SJCRH30 (cell line): ENCODE measurements around the gene TCP10L. TPM values are rescaled to one million over a fixed set of nuclear protein-coding genes. Genes with fewer than 3 reads are reported as not detected.
A peak's percentile ranks its signal among the peaks of the same experiment; 100 is the strongest.
"Not testable (repeated sequence)": the region's sequence is repeated elsewhere in the genome, so short reads cannot be mapped to it uniquely, and the experiment has no call there.

Experiments used
- DNase-seq, 2 experiments: peaks; one replicate each; pipeline ENCODE4 v3.0.0-alpha.2; 2015 to 2020
- H3K27ac ChIP-seq: fragments of 250-450 bp; sonication (Bioruptor Pico); 2 replicates; pipeline ENCODE4 v1.5.1; 2020; ENCODE audit warnings: mild to moderate bottlenecking, moderate library complexity
- H3K27me3 ChIP-seq: fragments of 250-450 bp; sonication (Bioruptor Pico); 2 replicates; pipeline ENCODE4 v1.5.1; 2020; ENCODE audit warnings: mild to moderate bottlenecking, moderate library complexity
- H3K36me3 ChIP-seq: fragments of 250-450 bp; sonication (Bioruptor Pico); 2 replicates; pipeline ENCODE4 v1.5.1; 2020; ENCODE audit warnings: mild to moderate bottlenecking, moderate library complexity
- H3K4me1 ChIP-seq: fragments of 250-450 bp; sonication (Bioruptor Pico); 2 replicates; pipeline ENCODE4 v1.5.1; 2020; ENCODE audit warnings: mild to moderate bottlenecking, moderate library complexity
- H3K4me3 ChIP-seq: fragments of 250-450 bp; sonication (Bioruptor Pico); 2 replicates; pipeline ENCODE4 v1.5.1; 2020; ENCODE audit warnings: mild to moderate bottlenecking, moderate library complexity
- H3K9me3 ChIP-seq: fragments of 250-450 bp; sonication (Bioruptor Pico); replicated peaks from 2 replicates; pipeline ENCODE4 v1.5.1; 2020; ENCODE audit warnings: mild to moderate bottlenecking, moderate library complexity
- total RNA-seq: library from RNA; depleted of rRNA; stranded (reverse); fragments of >200 nt; shearing (Covaris generic); gene quantifications from 2 replicates; pipeline ENCODE4 v1.2.3, GENCODE V29; 2014; rRNA removed

The TCP10L gene
- not detected in 2 replicates for total RNA-seq

GRCh38 chr21:32585042-32585710 is at the start of gene TCP10L:
Gene TCP10L, minus strand, starts transcription at chr21:32585523. Its CDS starts 1,219 bp downstream, at chr21:32584304.
- Histone ChIP-seq H3K27me3 (no peaks in the 10 kb centered on the region), H3K36me3 (no peaks in the 10 kb centered on the region)
- no peak for DNase-seq

GRCh38 chr21:32626621-32627196 is 41.4 kb upstream of the TCP10L start:
- Histone ChIP-seq H3K27ac (no peak overlapping the region), H3K36me3 (peaks cover 6% of the 10 kb centered on the region; the same call in 1 of the 2 replicates), H3K9me3 (no peaks in the 10 kb centered on the region), H3K4me3 (no peak overlapping the region), H3K27me3 (no peaks in the 10 kb centered on the region), H3K4me1 (no peaks in the 10 kb centered on the region)
- DNase-seq: no peak

More at GRCh38 chr21:32585042-32585710, at the start of gene TCP10L:
- Histone ChIP-seq H3K4me3 (no peak within 1 kb of the TSS), H3K9me3 (no peaks in the 10 kb centered on the region), H3K27ac (no peak within 1 kb of the TSS), H3K4me1 (no peaks in the 10 kb centered on the region)

- not testable (repeated sequence) for H3K36me3 ChIP-seq, H3K27ac ChIP-seq
Measured at GRCh38 chr21:32618218-32618617, 32.9 kb upstream of the TCP10L start.

GRCh38 chr21:32613436-32614043 is 28.2 kb upstream of the TCP10L start:
- no peaks in the 10 kb centered on the region for H3K36me3 ChIP-seq
- H3K9me3 ChIP-seq: no peaks in the 10 kb centered on the region
- H3K4me3 ChIP-seq: peak overlapping the region; percentile 76
- H3K27ac ChIP-seq: no peak overlapping the region
- H3K4me1 ChIP-seq: peaks cover 5% of the 10 kb centered on the region; the same call in 1 of the 2 replicates
- DNase-seq: no peak
- H3K27me3 ChIP-seq: no peaks in the 10 kb centered on the region

More at GRCh38 chr21:32618218-32618617, 32.9 kb upstream of the TCP10L start:
- not testable (repeated sequence) for H3K4me1 ChIP-seq, H3K9me3 ChIP-seq, H3K4me3 ChIP-seq, H3K27me3 ChIP-seq, DNase-seq

GRCh38 chr21:32612999-32613337 is 27.6 kb upstream of the TCP10L start:
- H3K4me1 ChIP-seq: peaks cover 5% of the 10 kb centered on the region; the same call in 1 of the 2 replicates
- no peaks in the 10 kb centered on the region for H3K9me3 ChIP-seq
- H3K27ac ChIP-seq: peak overlapping the region; percentile 85
- no peaks in the 10 kb centered on the region for H3K27me3 ChIP-seq
- no peak for DNase-seq
- H3K4me3 ChIP-seq: peak overlapping the region; percentile 76
- no peaks in the 10 kb centered on the region for H3K36me3 ChIP-seq

- no peaks in the 10 kb centered on the region for H3K27me3 ChIP-seq
- H3K36me3 ChIP-seq: no peaks in the 10 kb centered on the region
Measured at GRCh38 chr21:32612075-32612998, 27.0 kb upstream of the TCP10L start, which contains the start of gene CFAP298. Gene CFAP298, minus strand, starts transcription at chr21:32612377. Its CDS starts 134 bp downstream, at chr21:32612243.

GRCh38 chr21:32611471-32611997 is 26.2 kb upstream of the TCP10L start:
- H3K36me3 ChIP-seq: no peaks in the 10 kb centered on the region
- peak; percentile 35 to 54 for DNase-seq
- H3K4me1 ChIP-seq: peaks cover 5% of the 10 kb centered on the region; the same call in 1 of the 2 replicates
- H3K9me3 ChIP-seq: no peaks in the 10 kb centered on the region
- H3K27ac ChIP-seq: peak overlapping the region; percentile 85
- H3K4me3 ChIP-seq: peak overlapping the region; percentile 76
- no peaks in the 10 kb centered on the region for H3K27me3 ChIP-seq

More at GRCh38 chr21:32612075-32612998, 27.0 kb upstream of the TCP10L start, which contains the start of gene CFAP298:
- Histone ChIP-seq H3K4me1 (peaks cover 5% of the 10 kb centered on the region; the same call in 1 of the 2 replicates), H3K27ac (peak within 1 kb of the TSS; percentile 85), H3K9me3 (no peaks in the 10 kb centered on the region), H3K4me3 (peak within 1 kb of the TSS; percentile 76)
- peak; percentile 92 for DNase-seq

GRCh38 chr21:32610940-32611339 is 25.6 kb upstream of the TCP10L start:
- H3K27me3 ChIP-seq, H3K27ac ChIP-seq, H3K4me1 ChIP-seq, DNase-seq, H3K36me3 ChIP-seq, H3K9me3 ChIP-seq: not testable (repeated sequence)
- peak overlapping the region; percentile 76 for H3K4me3 ChIP-seq

- H3K4me3 ChIP-seq: no peak overlapping the region
- H3K9me3 ChIP-seq: no peaks in the 10 kb centered on the region
- no peak for DNase-seq
- no peaks in the 10 kb centered on the region for H3K27me3 ChIP-seq
- H3K27ac ChIP-seq: no peak overlapping the region
- H3K36me3 ChIP-seq: no peaks in the 10 kb centered on the region; the same call in 1 of the 2 replicates
- H3K4me1 ChIP-seq: peaks cover 5% of the 10 kb centered on the region; the same call in 1 of the 2 replicates
Measured at GRCh38 chr21:32608851-32609250, 23.5 kb upstream of the TCP10L start.

GRCh38 chr21:32605469-32605868 is 20.1 kb upstream of the TCP10L start:
- H3K27me3 ChIP-seq: no peaks in the 10 kb centered on the region
- H3K4me1 ChIP-seq: no peaks in the 10 kb centered on the region
- peaks cover 3% of the 10 kb centered on the region; the same call in 1 of the 2 replicates for H3K36me3 ChIP-seq
- no peak overlapping the region for H3K4me3 ChIP-seq
- H3K27ac ChIP-seq: no peak overlapping the region
- no peak for DNase-seq
- H3K9me3 ChIP-seq: no peaks in the 10 kb centered on the region

- H3K27ac ChIP-seq: no peak overlapping the region
- H3K36me3 ChIP-seq: peaks cover 3% of the 10 kb centered on the region; the same call in 1 of the 2 replicates
- H3K4me1 ChIP-seq: no peaks in the 10 kb centered on the region
- no peaks in the 10 kb centered on the region for H3K9me3 ChIP-seq
- no peak for DNase-seq
- H3K4me3 ChIP-seq: no peak overlapping the region
- no peaks in the 10 kb centered on the region for H3K27me3 ChIP-seq
Measured at GRCh38 chr21:32604464-32604863, 19.1 kb upstream of the TCP10L start.

GRCh38 chr21:32603131-32603530 is 17.8 kb upstream of the TCP10L start:
- no peak overlapping the region for H3K27ac ChIP-seq
- no peaks in the 10 kb centered on the region for H3K4me1 ChIP-seq
- no peaks in the 10 kb centered on the region for H3K27me3 ChIP-seq
- H3K4me3 ChIP-seq: no peak overlapping the region
- DNase-seq: no peak
- H3K36me3 ChIP-seq: peaks cover 5% of the 10 kb centered on the region; the same call in 1 of the 2 replicates
- no peaks in the 10 kb centered on the region for H3K9me3 ChIP-seq

GRCh38 chr21:32602099-32602498 is 16.8 kb upstream of the TCP10L start:
- H3K9me3 ChIP-seq: no peaks in the 10 kb centered on the region
- peaks cover 5% of the 10 kb centered on the region; the same call in 1 of the 2 replicates for H3K36me3 ChIP-seq
- no peak overlapping the region for H3K4me3 ChIP-seq
- H3K4me1 ChIP-seq: no peaks in the 10 kb centered on the region
- no peak overlapping the region for H3K27ac ChIP-seq
- no peak for DNase-seq
- H3K27me3 ChIP-seq: no peaks in the 10 kb centered on the region

- Histone ChIP-seq H3K27ac (no peak overlapping the region), H3K27me3 (no peaks in the 10 kb centered on the region), H3K9me3 (no peaks in the 10 kb centered on the region), H3K36me3 (peaks cover 5% of the 10 kb centered on the region; the same call in 1 of the 2 replicates), H3K4me3 (no peak overlapping the region), H3K4me1 (no peaks in the 10 kb centered on the region)
- no peak for DNase-seq
Measured at GRCh38 chr21:32599526-32599925, 14.2 kb upstream of the TCP10L start.
